GM21825 (cell line): ENCODE results near the gene CYP2J2.
"Not testable (repeated sequence)": the region's sequence is repeated elsewhere in the genome, so short reads cannot be mapped to it uniquely, and the experiment has no call there.

Source experiments
- ATAC-seq: cut with Tn5 transposase; IDR thresholded peaks from one replicate; pipeline ENCODE4 v1.9.1; 2021; ENCODE audit warnings: mild to moderate bottlenecking, moderate library complexity; ENCODE audit not compliant: unreplicated experiment

Gene CYP2J2, protein sequence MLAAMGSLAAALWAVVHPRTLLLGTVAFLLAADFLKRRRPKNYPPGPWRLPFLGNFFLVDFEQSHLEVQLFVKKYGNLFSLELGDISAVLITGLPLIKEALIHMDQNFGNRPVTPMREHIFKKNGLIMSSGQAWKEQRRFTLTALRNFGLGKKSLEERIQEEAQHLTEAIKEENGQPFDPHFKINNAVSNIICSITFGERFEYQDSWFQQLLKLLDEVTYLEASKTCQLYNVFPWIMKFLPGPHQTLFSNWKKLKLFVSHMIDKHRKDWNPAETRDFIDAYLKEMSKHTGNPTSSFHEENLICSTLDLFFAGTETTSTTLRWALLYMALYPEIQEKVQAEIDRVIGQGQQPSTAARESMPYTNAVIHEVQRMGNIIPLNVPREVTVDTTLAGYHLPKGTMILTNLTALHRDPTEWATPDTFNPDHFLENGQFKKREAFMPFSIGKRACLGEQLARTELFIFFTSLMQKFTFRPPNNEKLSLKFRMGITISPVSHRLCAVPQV

DNA sequence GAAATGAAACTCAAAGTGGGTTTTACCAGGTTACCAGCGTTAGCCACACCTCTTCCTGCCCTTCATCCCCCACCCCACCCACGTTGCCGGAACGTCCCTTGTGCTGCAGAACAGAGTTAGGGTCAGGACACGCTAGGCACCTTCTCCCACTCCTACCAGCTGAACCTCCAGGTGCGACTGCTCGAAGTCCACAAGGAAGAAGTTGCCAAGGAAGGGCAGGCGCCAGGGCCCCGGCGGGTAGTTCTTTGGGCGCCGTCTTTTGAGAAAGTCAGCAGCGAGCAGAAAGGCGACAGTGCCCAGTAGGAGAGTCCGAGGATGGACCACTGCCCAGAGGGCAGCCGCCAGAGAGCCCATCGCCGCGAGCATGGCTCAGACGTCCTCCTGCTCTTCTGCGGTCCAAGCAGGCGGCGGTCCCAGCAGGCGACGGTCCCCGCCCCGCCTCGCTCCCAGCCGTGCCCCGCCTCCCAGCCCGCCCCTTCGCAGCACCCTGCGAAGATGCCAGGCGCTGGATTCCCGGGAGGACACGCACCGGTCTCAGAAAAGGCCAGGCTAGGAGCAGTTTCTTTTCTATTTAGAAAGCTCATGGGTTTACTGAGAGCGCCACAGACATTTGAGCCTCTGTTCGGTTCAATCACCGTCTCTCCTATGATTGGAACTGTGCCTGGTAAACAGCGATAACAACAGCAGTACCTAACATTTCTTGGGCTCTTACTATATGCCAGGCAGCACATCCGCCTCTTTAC is at the start of gene CYP2J2:
CYP2J2 (minus strand) TSS at position 393 of the 743 bp plus-strand sequence; CDS start at position 366, 27 bp downstream.
- ATAC-seq, result peak; percentile 87

DNA sequence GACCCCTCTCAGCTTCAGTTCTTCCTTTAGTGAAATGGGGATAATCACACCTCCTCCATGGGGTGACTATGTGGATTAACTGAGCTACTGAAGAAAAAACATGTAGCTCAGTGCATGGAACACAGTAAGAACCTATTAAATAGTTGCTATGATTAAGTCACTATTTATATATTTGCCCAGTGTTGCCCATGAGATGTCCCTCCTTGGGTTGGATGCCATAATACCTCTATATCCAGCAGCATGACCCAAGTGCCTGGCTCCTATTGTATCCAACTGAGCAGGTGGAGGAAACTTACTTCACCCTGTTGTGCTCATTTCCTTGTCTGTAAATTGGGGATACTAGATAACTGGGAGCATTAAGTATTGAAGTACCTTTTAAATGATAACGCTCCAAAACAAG is 47.1 kb upstream of the CYP2J2 start:
- no peak for ATAC-seq

DNA sequence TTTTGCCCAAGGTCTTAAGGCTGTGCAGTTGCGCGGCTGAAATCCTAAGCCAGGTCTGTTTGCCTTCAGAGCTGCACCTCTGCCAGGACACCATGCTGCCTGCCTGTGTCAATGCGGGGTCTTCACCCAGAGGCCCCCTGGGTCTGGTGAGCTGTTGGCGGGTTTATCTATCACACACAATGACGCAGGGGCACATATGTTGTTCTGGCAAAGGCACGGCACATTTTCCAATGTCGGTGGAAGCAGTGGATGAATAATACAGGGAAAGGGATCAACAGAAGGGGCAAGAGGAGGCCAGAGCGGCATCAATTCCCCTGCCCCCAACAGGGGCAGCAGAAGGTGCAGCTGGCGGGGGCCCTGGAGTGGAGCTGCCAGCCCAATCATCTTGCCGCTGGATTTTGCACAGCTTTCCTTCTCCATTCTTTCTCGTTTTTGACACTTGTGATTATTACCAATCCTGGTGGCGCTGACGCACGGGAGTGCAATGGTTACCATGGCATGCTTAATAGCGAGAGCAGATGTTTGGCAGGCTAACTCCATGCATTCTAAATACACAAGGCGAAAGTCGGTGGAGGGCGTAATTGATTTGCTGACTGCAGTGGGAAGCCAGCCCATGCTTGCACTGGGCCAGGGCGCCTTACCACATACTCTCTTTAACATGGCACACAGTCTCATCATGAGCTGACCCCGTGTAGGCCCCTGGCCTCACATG is 45.8 kb upstream of the CYP2J2 start:
- no peak for ATAC-seq

DNA sequence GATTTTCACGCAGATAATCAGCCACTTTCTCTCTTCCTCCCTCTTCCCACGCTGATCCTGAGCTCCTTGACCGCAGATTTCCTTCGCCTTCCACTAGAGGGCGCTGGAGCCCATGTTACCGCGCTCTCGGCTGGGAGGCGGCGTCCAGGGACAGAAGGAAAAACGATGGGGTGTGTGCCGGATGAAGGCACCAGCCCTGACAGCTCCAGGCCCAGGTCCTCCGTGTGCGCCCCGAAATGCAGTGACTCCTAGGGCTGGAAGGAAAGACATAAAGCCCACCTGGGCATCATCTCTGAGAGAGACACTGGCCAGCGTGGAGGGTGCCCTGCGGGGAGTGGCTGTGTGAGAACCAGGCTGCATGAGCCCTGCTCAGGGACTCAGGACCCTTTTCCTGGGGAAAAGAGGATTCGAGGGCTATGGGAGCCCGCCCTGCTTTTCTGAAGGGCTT is 44.9 kb upstream of the CYP2J2 start:
- peak; percentile 82 for ATAC-seq

DNA sequence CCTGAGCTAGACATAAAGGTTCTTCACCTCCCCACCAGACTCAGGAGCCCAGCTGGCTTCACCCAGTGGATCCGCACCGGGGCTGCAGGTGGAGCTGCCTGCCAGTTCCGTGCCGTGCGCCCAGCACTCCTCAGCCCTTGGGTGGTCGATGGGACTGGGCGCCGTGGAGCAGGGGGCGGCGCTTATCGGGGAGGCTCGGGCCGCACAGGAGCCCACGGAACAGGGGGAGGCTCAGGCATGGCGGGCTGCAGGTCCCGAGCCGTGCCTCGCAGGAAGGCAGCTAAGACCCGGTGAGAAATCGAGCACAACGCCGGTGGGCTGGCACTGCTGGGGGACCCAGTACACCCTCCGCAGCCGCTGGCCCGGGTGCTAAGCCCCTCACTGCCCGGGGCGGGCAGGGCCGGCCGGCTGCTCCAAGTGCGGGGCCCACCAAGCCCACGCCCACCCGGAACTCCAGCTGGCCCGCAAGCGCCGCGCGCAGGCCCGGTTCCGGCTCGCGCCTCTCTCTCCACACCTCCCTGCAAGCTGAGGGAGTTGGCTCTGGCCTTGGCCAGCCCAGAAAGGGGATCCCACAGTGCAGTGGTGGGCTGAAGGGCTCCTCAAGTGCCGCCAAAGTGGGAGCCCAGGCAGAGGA is 43.1 kb upstream of the CYP2J2 start:
- not testable (repeated sequence) for ATAC-seq

DNA sequence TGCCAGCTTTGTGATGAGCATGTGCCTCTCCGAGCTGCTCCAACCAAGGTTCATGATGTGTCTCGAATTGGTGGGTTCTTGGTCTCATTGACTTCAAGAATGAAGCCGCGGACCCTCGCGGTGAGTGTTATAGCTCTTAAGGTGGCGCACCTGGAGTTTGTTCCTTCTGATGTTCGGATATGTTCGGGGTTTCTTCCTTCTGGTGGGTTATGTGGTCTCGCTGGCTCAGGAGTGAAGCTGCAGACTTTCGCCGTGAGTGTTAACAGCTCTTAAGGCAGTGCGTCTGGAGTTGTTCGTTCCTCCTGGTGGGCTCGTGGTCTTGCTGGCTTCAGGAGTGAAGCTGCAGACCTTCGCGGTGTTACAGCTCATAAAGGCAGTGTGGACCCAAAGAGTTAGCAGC is 42.2 kb upstream of the CYP2J2 start:
- not testable (repeated sequence) for ATAC-seq

DNA sequence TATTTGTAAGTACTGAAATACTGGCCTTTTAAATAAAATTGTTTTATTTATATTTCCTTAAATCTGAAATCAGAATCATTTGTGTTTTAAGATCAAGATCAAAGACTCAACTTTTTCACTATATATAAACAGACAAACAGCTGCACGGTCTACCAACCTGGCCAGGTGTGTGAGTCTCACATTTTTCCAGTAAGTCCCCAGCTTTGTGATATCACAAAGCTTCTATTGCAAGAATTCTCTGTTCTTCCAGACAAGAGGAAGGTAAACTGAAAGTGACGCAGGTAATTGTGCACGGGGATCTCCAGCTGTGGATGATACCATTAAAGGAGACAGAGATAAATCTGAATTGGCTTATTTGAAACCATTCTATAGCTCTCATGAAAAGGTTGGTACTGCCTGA is 41.2 kb upstream of the CYP2J2 start:
- no peak for ATAC-seq

DNA sequence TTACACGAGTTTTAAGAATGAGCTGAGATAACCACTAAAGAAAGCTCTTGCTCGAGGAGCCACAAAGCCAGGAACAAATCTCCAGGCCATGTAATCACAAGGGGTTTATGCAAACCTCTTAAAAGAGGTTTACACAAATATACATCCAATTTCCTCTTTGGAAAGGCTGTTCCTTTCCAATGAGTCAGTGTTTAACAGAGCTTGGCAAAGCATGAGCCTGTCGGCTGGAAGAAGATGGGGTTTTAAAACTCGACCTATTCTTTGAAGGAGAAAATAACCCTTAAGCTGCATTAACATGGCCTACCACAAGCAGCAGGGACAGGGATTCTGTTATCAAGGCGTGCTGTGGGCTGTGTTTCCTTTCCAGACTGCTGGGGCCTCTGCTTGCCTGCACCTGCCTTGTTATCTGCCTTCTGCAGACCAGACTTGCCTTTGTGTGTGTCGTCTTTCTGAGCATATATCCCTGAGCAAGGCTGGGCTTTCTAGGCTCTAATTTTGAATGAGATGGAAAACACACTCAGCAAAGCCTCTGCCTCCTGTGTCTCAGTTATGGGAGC is 40.6 kb upstream of the CYP2J2 start:
- no peak for ATAC-seq

DNA sequence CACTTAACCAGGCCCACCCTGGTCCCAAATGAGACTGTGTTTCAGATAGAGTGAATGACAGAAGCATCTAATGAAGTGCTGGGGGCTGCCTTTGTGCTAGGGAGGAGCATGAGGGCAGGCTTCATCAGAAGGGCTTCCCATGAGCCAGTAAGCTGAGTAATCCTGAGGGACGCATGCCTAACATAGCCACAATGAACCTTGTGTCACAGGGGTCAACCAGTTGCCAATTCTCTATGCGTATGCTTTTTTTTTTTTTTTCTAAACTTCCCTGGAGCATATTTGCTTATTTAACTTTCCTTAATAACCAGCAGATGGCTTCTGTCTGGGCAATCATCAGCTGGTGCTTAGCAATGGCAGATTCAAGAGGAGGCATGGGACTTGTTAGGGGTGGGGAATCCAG is 25.5 kb upstream of the CYP2J2 start:
- no peak for ATAC-seq

DNA sequence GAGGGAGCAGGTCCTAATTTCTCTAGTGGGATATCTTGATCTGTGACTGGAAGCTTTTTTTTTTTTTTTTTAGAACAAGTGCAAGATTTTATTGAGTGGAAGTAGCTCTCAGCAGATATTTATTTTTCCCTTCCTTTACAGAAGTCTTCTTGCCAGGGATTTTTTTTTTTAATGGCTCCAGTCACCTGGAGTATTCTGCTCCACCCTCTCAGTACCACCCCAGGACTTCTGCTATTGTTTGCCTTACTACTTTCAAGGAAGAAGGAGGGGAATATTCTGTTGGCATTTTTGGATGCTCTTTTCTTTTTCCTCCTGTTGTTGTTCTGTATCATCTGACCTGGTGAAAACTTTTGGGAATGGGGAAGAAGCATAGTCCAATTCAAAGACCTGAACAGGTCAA is 23.1 kb upstream of the CYP2J2 start:
- ATAC-seq, result no peak

DNA sequence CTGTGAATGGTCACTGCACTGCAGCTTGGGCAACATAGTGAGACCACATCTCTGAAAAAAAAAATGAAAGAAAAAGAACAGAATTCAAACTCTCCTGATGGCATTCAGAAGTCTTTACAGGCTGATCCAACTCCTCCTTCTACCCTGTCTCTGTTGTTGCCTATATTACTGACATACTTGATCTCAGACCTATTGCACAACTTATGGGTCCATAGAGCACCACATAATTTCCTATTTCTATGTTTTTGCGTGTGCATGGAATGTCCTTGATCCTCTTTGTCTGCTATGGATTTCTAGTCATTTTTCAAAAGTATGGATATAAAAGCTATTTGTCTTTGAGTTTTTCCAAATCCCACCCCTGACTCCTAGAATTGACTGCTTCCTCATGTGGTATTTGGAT is 22.4 kb upstream of the CYP2J2 start:
- no peak for ATAC-seq

DNA sequence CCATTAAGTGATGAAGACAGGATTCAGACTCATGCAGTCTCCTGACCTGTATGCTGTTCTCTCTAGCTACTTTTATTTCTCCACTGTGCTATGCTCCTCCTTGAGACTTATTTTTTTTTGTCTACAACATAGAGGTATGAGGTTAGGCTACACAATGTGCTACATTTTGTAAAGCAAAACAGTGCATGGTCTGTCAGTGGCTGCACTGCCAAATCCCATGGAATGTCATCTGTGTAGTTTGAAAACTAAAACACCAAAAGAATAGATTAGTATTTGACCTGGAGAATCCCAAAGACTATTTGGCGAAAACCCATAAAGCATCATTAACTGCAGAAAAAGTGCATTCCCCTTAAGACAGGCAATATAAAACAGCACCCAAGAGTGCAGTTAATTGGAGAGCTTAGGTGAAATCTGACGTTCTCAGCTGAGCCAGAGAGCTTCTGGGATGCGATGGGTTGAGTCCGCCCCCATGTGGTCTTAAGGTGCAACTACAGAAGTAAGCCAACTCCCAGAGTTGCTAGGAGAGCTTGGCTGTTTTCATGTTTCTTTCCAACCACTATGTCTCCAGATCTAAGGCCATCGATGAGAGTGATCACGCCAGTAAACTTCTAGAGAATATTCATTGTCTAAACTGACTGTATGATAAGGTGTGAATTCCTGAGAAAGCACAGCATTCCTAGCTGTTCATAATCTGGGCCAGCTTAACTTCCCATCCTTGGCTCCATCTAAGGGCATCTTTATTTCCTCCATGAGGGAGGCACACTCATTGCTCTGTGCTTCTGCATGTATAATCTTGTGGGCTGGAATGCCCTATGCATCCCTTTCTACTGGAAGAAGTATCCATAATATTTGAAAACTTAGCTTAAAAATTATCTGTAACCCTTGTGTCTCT is 20.7 kb upstream of the CYP2J2 start:
- peak; percentile 98 for ATAC-seq

DNA sequence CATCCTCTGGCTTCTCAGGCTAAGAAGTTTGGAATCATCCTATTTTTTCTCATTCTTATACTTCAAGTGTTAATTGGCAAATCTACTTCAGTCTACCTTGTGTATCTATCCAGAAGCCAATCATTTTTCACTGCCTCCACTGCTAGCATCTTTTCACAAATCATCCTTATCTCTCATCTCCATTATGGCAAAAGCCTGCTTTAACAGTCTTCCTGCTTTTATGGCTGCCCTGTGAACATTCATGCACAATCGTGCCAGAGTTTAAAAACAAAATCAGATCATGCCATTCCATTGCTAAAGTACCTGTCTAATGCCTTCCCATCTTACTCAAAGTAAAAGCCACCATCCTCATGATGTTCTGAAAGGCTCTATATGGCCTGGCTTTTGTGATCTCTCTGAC is 19.2 kb upstream of the CYP2J2 start:
- ATAC-seq, result no peak

DNA sequence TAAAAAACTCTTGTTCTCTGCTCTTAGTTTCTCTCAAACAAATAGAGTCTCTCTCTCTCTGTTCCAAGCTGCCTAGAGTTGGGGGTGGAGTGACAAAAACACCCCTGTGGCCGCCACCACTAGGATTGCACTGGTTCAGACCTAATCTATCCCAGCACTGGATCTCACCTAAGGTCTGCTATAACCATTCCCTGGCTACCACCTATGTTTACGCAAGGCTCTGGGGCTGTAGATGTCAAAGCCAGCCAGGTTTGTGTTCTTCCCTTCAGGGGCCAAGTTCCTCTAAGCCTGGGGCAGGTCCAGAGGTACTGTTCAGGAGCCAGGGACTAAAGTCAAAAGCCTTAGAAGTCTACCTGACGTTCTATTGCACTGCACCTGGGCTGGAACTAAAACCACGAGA is 12.8 kb upstream of the CYP2J2 start:
- no peak for ATAC-seq

DNA sequence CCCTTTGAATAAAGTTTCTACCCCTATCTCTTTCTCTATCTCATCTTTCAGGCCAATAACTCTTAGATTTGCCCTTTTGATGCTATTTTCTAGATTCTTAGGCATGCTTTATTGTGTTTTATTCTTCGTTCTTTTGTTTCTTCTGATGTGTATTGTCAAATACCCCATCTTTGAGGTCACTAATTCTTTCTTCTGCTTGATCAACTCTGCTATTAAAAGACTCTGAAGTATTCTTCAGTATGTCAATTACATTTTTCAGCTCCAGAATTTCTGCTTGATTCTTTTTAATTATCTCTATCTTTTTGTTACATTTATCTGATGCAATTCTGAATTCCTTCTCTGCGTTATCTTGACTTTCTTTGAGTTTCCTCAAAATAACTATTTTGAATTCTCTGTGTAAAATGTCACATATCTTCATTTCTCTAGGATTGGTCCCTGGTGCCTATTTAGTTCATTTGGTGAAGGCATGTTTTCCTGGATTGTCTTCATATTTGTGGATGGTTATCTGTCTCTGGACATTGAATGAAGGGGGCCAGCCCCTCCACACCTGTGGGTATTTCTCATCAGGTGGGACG is 11.2 kb upstream of the CYP2J2 start:
- no peak for ATAC-seq

DNA sequence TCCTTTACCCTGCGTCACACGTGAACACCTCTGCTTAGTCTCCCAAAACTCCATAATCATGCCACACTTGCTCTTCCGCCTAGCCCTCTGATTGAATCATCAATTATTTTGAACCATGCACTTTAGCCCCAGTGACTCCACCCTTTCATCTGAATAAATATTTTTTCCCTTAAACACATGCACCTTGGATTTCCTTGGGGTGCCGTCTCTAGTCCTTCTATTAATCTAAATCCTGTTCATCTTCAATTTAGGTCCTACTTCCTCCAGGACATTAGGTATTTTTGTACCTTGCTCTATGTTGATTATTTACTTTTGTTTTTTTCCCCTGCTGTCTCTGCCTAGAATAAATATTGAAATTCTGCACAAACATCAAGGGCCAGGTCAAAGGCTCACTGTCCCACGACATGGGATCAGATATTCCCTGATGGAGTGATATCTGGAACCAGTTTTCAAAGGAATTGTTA is 9.8 kb upstream of the CYP2J2 start:
- ATAC-seq, result no peak

DNA sequence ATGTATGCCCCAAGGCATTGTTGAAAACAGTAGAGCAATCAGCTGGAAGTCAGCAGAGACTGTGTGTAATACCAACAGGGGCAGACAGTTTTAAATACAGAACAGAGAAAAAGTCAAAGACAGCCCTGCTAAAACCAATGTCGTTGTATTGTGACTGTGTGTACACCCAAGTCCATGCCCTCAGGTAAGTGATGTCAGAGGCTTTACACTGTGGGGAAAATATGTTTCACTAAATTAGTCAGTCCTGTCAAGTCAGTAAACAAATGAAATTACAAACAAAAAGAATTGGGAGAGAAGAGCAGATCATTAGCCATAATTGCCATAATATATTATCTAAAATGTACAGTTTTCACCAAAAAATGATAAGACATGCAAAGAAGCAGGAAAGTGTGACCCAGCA is 2.4 kb upstream of the CYP2J2 start:
- ATAC-seq, result no peak

DNA sequence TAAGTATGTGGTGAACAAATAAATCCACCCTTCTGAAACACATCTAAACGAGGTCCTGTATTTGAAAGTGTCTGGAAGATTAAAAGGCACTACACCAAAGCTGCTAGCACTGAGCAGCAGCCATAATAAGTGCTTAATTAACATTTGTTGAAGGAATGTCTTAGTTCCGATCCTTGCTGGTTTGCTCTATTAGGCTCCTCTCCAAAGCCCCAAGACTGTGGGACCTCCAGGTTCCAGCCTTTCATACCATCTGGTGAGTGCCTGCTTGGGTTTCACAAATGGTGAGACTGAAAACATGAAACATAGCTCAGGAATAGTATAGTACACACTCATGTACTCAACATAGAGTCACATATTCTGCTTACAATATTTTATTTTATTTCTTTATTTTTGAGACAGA is 640 bp upstream of the CYP2J2 start:
- no peak for ATAC-seq

DNA sequence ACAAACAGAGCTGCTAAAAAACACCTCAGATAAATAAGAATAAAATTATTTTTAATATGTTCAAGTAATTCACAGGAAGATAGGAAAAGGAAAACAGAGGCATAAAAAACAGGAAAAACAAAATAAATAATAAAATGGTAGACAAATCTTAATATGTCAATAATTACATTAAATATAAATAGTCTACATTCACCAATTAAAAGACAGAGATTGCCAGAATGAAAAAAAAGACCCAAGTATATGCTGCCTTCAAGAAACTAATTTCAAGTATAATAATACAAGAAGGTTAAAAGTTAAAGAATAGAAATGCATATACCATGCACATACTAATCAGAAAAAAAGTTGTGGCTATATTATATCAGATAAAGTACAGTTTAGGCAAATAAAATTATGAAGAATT is 1.9 kb downstream of the CYP2J2 start:
- no peak for ATAC-seq
